CD4-positive, alpha-beta T cell treated with Interleukin-6 for 4 hours (primary cell): ENCODE measurements around the gene TCAP.
A peak's percentile ranks its signal among the peaks of the same experiment; 100 is the strongest.
"Not testable (repeated sequence)": the region's sequence is repeated elsewhere in the genome, so short reads cannot be mapped to it uniquely, and the experiment has no call there.

ENCODE experiments used
- DNase-seq: peaks from one replicate; pipeline ENCODE4 v3.0.0-alpha.2; 2020; ENCODE audit warnings: mixed read lengths

The TCAP gene

GRCh38 chr17:39706921-39707337, 41.8 kb downstream of the TCAP start:
- DNase-seq, result peak; percentile 39

GRCh38 chr17:39709319-39709997, 44.3 kb downstream of the TCAP start:
- no peak for DNase-seq

- DNase-seq, result no peak
Observed at GRCh38 chr17:39709998-39710964, 45.1 kb downstream of the TCAP start.

- DNase-seq, result not testable (repeated sequence)
Observed at GRCh38 chr17:39711071-39711470, 45.9 kb downstream of the TCAP start.

- no peak for DNase-seq
Observed at GRCh38 chr17:39711851-39712250, 46.7 kb downstream of the TCAP start.

GRCh38 chr17:39714234-39714633, 49.1 kb downstream of the TCAP start:
- DNase-seq, result no peak

GRCh38 chr17:39715375-39716072, 50.4 kb downstream of the TCAP start:
- DNase-seq, result no peak
